ENCODE measurements around the gene EFNA1.

GRCh38 chr1:155181371-155182051 lies 53.8 kb downstream of the EFNA1 start:
- TF ChIP-seq CTCF (conservative IDR thresholded peaks at IDR 0.05; ENCODE audit: low read length): no peak
- no peak for TF ChIP-seq EZH2phosphoT487 (IDR thresholded peaks at IDR 0.05; ENCODE audit: borderline replicate concordance, low read depth, low read length)

Data from OCI-LY7 (cell line).